Peyer's patch (tissue), 4 donors: Measurements from ENCODE around the gene PCNT.

ENCODE experiments used
- POLR2A ChIP-seq, 2 donors: fragments of 450-650 bp; IDR thresholded peaks; one replicate each; pipeline ENCODE4 v1.5.1; 2017; ENCODE audit warnings: antibody characterized with exemption in 2 of 2, mild to moderate bottlenecking in 2 of 2, moderate library complexity in 2 of 2
- TF ChIP-seq, protein P1 (sequence below), 6 experiments: fragments of 450-650 bp in 4 of 6; fragments of 200-600 bp in 2 of 6; sonication (generic) in 1 of 6; IDR thresholded peaks; one replicate each; pipeline ENCODE4 v1.5.1; 2017 to 2019; ENCODE audit warnings: antibody characterized with exemption in 6 of 6, mild to moderate bottlenecking in 3 of 6, moderate library complexity in 1 of 6

- TF ChIP-seq, protein P1, sequence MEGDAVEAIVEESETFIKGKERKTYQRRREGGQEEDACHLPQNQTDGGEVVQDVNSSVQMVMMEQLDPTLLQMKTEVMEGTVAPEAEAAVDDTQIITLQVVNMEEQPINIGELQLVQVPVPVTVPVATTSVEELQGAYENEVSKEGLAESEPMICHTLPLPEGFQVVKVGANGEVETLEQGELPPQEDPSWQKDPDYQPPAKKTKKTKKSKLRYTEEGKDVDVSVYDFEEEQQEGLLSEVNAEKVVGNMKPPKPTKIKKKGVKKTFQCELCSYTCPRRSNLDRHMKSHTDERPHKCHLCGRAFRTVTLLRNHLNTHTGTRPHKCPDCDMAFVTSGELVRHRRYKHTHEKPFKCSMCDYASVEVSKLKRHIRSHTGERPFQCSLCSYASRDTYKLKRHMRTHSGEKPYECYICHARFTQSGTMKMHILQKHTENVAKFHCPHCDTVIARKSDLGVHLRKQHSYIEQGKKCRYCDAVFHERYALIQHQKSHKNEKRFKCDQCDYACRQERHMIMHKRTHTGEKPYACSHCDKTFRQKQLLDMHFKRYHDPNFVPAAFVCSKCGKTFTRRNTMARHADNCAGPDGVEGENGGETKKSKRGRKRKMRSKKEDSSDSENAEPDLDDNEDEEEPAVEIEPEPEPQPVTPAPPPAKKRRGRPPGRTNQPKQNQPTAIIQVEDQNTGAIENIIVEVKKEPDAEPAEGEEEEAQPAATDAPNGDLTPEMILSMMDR (IDR thresholded peaks at IDR 0.05) = no peak
- TF ChIP-seq POLR2A (IDR thresholded peaks at IDR 0.05) = no peak
Measured at GRCh38 chr21:46411691-46412090, 87.7 kb downstream of the PCNT start.
